Activated CD4-positive, CD25-positive, alpha-beta regulatory T cell (primary cell): ENCODE data around the gene CD99L2.
"Not testable (repeated sequence)": the region's sequence is repeated elsewhere in the genome, so short reads cannot be mapped to it uniquely, and the experiment has no call there.

Experiments
- DNase-seq, 4 experiments: peaks; one replicate each; lab custom pipeline; 2025; lab: John Stamatoyannopoulos, UW

Gene CD99L2

DNA sequence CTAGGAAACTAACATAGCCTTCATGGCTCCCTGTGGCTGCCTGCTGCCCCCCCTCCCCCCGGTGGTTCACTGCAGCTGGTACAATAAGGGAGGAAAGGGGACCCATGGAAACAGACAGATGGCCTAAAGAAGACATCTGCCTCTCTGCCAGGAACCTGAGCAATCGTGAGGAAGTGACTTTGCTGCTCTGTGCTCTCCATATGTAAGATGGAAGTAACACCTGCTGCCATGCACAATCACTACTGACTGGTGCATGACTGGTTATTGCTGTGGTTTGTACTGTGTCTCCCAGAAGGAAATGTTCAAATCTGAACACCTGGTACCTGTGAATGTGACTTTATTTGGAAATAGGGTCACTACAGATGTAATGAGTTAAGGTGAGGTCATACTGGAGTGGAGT, 43.6 kb downstream of the CD99L2 start:
- no peak for DNase-seq

DNA sequence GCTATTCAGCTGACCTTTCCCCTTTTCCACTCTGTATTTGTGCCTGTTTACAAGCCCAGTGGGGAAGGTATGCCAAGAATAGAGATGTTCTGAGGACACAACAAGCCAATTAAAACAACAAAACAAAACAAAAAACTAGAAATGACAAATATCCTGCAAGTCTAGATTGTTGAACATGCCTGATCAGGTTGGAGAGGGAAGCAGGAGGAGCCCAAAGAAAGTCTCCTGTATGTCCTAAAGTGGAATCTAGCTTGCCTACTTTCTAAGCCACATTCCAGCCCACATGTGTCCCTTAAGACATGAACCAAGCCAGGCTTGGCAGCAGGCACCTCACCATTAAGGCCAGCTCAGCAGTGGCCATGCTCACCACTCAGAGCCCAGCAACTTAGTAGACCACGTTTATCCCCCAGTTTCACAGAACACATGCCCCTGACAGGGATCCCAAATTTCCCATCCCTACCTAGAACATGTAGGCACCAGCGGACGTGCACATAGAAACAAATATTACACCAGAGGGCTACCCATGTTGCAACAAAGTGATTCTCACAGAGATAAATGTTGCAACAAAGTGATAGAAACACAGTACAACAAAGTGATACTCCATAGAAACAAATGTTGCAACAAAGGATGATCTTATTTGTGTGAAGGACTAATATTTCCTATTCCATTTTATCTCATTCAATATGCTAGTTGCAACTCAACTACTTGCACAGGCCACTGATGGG, 48.3 kb downstream of the CD99L2 start:
- DNase-seq, result no peak

DNA sequence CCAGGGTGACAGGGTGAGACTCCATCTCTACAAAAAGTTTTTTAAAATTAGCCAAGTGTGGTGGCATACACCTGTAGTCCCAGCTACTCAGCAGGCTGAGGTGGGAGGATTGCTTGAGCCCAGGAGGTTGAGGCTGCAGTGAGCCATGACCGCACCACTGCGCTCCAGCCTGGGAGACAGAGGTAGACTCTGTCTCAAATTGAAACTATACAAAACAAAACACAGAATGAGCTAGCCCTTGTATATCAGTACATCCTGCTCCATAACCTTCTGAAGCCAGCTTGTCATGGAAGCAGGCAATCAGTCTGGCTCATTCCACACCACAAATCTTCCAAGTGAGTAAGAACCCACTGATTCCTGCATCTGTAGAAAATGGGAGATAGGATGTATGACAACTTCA, 49.0 kb downstream of the CD99L2 start:
- no peak for DNase-seq

DNA sequence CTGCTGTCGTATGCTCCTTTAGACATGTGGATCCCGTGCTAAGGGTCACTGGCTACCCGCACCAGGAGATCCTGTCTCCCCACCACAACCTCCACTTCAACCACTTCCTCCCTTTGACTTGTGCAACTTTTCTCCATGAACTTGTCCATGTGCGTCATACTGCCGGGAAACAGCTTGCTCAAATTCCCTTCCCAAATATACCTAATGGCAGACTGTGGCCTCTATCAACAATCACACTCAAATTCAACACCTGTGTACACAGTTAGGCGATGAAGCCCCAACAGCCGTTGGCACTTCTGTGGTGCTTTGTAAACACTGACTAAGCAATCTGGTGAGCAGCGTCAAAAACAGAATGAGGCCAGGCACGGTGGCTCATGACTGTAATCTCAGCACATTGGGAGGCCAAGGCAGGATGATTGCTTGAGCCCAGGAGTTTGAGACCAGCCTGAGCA, 49.5 kb downstream of the CD99L2 start:
- DNase-seq, result no peak

DNA sequence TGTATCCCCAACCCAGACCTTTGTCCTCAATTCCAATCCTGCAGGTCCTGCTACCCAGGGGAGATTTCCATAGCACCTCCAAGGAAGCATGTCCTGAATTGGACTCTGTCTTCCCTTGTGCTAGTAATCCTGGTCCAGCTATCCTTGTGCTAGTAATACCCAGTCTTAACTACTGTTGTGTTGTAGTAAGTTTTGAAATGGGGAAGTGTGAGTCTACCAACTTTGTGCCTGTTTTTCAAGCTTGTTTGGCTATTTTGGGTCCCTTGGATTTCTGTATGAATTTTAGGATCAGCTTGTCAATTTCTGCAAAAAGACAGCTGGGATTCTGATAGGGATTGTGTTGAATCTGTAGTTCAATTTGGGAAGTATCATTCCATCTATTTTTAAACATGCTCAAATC, 51.4 kb downstream of the CD99L2 start:
- no peak for DNase-seq

DNA sequence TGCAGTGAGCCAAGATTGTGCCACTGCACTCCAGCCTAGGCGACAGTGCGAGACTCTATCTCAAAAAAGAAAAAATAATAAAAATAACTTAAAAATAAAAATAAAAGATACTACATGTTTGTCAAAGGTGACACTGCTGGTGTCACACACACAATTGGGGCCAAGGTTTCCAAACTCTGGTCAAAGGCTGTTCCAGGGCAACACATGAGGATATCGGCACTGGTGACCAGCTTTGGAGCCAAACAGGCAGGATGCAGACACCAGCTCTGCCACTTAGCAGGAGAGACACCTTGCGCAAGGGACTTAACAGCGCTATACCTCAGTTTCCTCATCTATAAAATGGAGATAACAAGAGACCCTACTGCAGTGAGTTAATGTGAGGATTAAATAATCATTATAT, 52.3 kb downstream of the CD99L2 start:
- no peak for DNase-seq

DNA sequence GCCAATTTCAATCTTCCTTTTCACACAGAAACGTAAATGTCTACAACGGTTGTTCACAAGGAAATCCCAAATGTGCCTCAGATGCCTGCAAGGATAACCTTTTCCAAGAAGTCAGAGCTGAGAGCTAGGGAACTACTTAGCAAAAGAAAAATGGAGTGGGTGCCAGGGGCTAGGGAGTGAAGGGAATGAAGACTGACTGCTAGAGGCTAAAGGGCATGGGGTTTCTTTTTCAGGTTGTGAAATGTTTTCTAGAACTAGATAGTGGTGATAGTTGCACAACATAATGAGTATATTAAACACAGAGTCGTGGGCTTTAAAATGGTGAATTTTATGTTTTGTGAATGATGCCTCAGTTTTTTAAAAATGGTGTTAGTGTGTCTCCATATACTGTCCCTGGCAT, 53.4 kb downstream of the CD99L2 start:
- no peak for DNase-seq

DNA sequence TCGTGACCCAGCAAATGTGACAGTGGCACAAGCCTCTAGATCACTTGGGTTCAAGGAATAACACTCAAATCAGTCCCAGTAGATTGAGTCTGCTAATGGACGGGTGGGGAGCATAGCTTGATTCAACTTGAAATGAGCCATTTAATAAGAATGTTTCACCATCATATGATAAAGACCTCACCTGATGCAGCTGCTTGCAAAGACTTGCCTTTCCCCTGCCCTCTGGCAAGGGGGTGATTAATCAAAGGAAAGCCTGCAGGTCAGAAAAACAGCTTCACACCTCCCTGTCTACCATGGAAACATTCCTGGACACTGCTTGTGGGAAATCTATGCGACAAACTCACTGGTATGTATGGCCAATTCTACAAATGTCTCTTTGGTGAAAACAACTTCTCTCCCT, 54.5 kb downstream of the CD99L2 start:
- DNase-seq, result no peak

DNA sequence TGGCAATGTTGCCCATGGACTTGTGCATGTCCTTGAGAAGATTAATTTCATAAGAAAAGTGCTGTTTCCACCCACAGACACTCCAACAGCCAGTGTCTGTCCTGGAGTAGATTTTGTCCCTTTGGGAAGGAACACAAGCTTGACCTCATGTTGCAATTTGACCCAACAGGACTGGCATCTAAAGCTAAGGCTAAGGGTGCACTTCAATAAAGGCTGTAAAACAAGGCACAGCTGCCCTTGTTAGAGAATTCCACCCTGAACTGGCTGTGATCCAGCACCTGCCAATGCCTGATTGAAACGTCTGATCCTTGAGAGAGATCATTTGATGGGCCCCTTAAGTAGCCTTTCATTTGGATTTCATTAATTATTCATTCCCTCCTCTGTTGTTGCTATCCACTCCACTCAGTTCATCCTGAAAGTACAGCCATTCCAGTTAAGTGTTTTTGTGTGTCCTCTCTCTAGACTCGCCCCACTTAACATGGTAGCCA, 56.2 kb downstream of the CD99L2 start:
- DNase-seq, result no peak

DNA sequence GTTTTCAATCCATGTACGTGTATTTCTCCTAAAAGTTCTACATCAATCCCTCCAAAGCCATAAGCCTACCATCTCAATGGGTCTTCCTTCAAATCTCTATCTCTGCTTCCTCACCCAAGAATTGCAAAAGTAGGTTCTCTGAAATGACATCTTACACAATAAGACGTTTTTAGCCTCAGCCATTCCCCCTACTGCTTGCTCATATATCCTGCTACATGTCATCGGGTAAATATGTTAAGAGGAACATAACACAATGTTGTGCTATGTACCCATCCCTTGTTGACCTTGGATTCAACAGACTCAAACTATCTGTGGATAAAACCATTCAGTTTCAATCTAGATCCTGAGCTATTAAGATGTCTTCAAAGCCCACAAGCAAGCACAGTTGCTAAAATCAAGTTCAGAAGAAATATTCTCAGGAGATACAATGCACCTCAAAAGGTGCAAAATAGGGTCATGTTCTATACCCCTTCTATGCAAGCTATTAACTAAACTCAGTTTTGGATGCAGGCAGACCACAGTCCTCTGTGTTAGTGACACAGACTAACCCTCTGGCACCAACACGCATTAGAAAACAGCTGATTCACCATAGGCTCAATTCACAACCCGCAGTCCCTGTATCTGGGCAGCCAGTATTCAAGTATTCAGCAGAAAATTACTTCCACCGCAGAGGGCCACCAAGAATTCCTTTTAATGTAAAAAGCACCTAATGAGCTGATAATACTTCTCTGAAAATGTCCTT, 56.8 kb downstream of the CD99L2 start:
- no peak for DNase-seq

DNA sequence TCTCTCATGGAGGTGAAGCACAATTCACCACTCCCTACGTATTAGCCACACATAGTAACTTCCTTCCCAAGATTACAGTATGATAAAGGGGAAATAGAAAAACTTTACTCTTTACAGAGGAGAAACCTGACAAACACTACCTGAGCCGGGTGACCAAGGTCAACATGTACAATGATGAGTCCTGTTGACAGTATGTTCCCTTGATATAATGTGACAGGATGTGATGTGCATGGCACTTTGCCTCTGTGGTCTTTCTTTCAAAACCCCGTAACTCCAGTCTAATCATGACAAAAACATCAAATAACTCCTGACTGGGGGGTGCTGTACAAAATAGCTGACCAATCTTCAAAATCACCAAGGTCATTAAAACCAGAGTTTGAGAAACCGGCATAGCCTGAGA, 60.6 kb downstream of the CD99L2 start:
- no peak for DNase-seq

DNA sequence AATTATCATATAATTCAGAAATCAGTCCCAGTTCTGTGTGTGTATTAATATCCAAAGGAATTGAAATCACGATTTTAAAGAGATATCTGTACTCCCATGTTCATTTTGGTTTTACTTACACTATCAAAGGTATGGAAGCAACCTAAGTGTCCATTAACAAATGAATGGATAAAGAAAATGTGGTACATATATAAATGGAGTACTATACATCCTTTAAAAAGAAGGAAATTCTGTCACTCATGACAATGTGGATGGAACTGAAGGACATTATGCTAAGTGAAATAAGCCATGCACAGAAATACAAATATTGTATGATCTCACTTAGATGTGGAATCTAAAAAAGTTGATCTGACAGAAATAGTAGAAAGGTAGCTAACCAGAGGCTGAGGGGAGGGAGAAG, 63.8 kb downstream of the CD99L2 start:
- no peak for DNase-seq

DNA sequence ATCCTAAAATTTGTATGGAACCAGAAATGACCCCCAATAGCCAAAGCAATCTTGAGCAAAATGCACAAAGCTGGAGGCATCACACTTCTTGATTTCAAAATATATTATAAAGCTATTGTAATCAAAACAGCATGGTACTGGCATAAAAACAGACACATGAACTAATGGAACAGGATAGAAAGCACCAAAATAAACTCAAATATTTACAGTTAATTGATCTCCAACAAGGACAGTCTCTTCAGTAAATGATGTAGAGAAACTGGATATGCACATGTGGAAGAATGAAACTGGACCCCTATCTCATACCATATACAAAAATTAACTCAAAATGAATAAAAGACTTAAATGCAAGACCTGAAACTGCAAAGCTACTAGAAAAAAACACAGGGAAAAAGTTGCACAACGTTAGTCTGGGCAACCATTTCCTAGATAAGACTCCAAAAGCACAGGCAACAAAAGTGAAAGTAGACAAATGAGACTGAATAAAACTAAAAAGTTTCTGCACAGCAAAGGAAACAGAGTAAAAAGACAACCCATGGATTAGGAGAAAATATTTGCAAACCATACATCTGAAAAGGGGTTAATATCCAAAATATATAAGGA, 64.9 kb downstream of the CD99L2 start:
- DNase-seq, result no peak

DNA sequence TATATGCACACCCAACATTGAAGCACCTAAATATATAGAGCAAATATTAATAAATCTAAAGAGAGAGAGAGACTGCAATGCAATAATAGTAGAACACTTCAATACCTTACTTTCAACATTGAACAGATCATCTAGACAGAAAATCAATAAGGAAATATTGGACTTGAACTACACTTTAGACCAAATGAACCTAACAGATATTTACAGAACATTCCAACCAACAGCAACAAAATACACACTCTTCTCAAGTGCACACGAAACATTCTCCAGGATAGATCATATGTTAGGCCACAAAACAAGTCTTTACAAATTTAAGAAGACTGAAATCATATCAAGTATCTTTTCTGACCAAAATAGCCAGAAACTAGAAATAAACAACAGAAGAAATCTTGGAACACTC, 66.6 kb downstream of the CD99L2 start:
- no peak for DNase-seq

DNA sequence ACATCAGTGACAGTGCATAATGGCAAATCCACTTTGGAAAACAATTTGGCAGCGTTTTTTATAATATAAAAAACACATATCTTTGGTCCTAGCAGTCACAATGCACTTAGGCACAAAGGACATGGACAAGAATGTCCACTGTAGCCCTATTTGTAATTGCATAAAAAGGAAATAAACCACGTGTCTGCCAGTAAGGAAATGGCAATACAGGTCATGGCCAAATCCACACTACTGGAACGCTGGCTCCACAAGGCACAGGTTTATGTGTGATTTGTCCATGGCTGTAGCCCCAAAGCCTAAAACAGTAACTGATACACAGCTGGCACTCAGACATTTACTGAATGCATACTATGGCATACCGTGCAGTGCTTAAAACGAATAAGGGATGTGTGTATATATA, 69.7 kb downstream of the CD99L2 start:
- no peak for DNase-seq

DNA sequence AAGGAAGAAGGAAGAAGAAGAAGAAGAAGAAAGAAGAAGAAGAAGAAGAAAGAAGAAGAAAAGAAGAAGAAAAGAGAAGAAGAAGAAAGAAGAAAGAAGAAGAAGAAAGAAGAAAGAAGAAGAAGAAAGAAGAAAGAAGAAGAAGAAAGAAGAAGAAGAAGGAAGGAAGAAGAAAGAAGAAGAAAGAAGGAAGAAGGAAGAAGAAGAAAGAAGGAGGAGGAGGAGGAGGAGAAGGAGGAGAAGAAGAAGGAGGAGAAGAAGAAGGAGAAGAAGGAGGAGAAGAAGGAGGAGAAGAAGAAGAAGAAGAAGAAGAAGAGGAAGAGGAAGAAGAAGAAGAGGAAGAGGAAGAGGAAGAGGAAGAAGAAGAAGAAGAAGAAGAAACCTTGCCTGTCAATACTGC, 74.1 kb downstream of the CD99L2 start:
- not testable (repeated sequence) for DNase-seq

DNA sequence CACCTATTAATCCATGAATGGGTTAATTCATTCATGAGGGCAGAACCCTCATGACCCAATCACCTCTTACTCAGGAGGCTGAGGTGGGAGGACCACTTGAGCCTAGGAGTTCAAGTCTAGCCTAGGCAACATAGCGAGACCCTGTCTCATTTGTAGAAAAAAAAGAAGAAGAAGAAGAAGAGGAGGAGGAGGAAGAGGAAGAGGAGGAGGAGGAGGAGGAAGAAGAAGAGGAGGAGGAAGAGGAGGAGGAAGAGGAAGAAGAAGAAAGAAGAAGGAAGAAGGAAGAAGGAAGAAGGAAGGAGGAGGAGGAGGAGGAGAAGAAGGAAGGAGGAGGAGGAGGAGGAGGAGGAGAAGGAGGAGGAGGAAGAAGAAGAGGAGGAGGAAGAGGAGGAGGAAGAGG, 74.6 kb downstream of the CD99L2 start:
- DNase-seq, result not testable (repeated sequence)

DNA sequence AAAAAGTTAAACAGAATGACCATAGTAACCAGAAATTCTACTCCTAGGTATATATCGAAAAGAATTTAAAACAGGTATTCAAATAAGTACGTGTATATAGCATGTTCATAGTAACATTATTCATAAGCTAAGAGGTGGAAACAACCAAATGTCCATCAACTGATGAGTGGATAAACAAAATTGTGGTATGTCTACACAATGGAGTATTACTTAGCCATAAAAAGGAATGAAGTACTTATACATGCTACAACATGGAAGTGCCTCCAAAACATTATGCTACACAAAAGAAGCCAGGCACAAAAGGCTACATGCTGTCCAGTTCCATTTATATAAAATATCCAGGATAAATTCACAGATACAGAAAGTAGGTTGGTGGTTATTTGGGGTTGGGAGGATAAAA, 76.5 kb downstream of the CD99L2 start:
- no peak for DNase-seq

DNA sequence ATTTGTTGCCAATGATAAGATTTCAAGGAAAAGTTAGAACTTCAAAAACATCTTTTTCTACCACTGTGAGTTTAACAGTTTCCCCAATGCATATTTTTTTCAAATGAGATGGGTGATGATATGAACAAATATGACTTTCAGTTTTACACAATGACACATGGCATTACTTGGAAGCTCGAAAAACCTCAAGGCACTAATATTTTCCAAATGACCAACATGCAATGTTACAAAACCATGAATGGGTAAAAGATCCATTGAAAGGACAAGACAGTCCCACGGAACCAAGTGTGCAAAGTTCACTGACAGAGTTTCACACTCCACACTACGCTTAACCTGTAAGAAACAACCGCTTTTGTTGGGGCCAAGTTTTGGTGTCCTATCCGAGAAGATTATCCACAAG, 84.5 kb downstream of the CD99L2 start:
- no peak for DNase-seq

DNA sequence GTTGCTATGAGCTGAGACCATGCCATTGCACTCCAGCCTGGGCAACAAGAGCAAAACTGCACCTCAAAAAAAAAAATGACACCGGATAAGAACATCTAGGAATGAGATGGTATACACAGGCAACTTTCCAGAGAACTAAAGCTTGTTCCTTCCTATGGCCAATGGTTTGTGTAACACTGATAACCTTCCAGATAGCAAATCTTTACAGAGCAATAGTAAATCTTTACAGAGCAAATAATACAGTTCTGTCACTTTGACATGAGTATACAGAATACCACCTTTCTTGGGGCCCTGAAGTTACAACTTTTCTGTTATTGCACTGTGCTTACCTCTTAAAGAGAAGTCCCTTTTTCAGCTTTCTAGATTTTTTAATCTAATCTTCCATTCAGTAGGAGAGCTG, 91.6 kb downstream of the CD99L2 start:
- DNase-seq, result no peak

DNA sequence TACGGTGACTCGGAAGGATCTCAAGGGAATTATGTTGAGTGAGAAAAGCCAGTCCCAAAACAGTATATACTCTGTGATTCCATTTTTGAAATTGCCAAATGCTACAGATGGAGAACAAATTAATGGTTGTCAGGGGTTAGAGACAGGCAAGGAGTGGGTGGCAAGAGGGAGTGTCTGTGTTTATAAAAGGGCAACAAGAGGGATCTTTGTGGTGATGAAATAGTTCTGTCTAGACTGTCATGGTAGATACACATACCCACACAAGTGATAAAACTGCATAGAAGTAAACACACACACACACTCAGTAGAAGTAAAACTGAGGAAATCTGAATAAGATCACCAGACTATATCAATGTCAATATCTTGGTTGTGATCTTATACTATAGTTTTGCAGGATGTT, 92.7 kb downstream of the CD99L2 start:
- DNase-seq, result no peak

DNA sequence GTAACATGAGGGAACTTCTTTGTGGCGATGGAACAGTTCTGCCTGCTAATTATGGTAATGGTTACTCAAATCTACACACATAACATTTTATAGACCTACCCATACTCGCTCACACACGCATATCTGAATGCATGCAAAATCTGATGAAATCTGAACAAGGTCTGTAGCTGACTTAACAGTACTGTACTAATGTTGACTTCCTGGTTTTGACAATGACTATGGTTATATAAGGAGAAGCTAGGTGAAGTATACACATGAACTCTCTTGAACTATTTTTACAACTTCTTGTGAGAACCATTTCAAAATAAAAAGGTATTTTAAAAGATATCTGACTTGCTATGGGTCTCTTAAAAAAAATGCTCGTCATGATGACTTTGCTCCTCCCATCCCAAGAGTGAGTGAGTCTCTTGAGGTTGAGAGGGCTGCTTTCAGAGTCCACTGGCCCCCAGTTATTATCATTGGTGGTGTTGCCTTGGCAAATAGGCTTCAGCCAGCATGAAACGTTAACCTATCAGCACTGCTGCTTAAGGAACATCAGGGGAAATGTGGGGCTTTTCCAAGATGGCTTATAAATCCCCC, 105.4 kb downstream of the CD99L2 start:
- no peak for DNase-seq

DNA sequence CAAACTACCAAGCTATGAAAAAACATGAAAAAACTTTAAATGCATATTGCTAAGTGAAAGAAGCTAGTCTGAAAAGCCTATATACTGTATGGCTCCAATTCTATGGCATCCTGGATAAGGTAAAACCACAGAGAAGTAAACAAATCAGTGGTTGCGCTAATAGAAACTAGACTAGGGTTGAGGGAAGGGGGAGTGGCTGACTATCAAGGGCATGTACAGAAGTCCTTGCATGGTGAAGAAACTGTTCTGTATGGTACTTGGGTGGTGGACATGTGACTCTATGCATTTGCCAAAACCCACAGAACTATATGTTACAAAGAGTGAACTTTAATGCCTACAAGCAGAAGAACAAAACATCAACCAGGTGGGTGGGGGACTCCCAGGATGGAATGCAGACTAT, 108.4 kb downstream of the CD99L2 start:
- DNase-seq, result no peak
